Osteoblast (primary cell): Measurements from ENCODE around the gene LHFPL2. TPM values are rescaled to one million over a fixed set of nuclear protein-coding genes. Genes with fewer than 3 reads are reported as not detected.

Experiments used
- DNase-seq: peaks from one replicate; pipeline ENCODE4 v3.0.0; 2011; ENCODE audit warnings: low spot score, mixed read lengths; ENCODE audit not compliant: insufficient read length; ENCODE audit errors: missing footprints
- H2AFZ ChIP-seq: 2 replicates; pipeline ENCODE4 v1.6.0; 2011; ENCODE audit warnings: mild to moderate bottlenecking, low read length
- H3K27ac ChIP-seq: 2 replicates; pipeline ENCODE4 v1.5.1; 2011; ENCODE audit warnings: mild to moderate bottlenecking, low read depth, low read length, moderate library complexity
- H3K27me3 ChIP-seq: 2 replicates; pipeline ENCODE4 v1.6.0; 2012; ENCODE audit warnings: mild to moderate bottlenecking, control low read depth, inconsistent platforms, low read length, moderate library complexity; ENCODE audit not compliant: insufficient read depth
- H3K36me3 ChIP-seq: 2 replicates; pipeline ENCODE4 v1.5.1; 2011; ENCODE audit warnings: mild to moderate bottlenecking, low read length, control low read depth, moderate library complexity; ENCODE audit not compliant: insufficient read depth
- H3K4me1 ChIP-seq: 2 replicates; pipeline ENCODE4 v1.5.1; 2011; ENCODE audit warnings: mild to moderate bottlenecking, low read length, control low read depth, moderate library complexity; ENCODE audit not compliant: insufficient read depth
- H3K4me2 ChIP-seq: 2 replicates; pipeline ENCODE4 v1.6.0; 2011; ENCODE audit warnings: mild to moderate bottlenecking, low read length; ENCODE audit not compliant: insufficient read depth
- H3K4me3 ChIP-seq: fragments of 200-600 bp; sonication (generic); 3 replicates; pipeline ENCODE4 v1.5.1; 2012; ENCODE audit warnings: mild to moderate bottlenecking, low read length, inconsistent platforms; ENCODE audit not compliant: insufficient read depth
- H3K79me2 ChIP-seq: 2 replicates; pipeline ENCODE4 v1.6.0; 2012; ENCODE audit warnings: mild to moderate bottlenecking, low read length, control low read depth, inconsistent platforms; ENCODE audit not compliant: insufficient read depth
- H3K9me3 ChIP-seq: 2 replicates; pipeline ENCODE4 v1.5.1; 2011; ENCODE audit warnings: low read depth, low read length, control low read depth
- H4K20me1 ChIP-seq: 2 replicates; pipeline ENCODE4 v1.6.0; 2012; ENCODE audit warnings: mild to moderate bottlenecking, low read length, control low read depth; ENCODE audit not compliant: insufficient read depth
- CTCF ChIP-seq: IDR thresholded peaks from 2 replicates; pipeline ENCODE4 v1.5.1; 2011; ENCODE audit warnings: mild to moderate bottlenecking, low read depth, low read length, moderate library complexity; ENCODE audit errors: extremely low read depth
- total RNA-seq: library from RNA; depleted of rRNA; stranded (reverse); fragments of >200 nt; gene quantifications from 2 replicates; pipeline ENCODE4 v1.2.3, GENCODE V29; 2012

Gene LHFPL2
- total RNA-seq, 1 donor = 64.4 TPM

- peak overlapping the region; percentile 84 for H3K4me3 ChIP-seq
- peaks cover 54% of the 10 kb centered on the region for H3K79me2 ChIP-seq
- peak overlapping the region; percentile 70 for H2AFZ ChIP-seq
- no peaks in the 10 kb centered on the region for H3K36me3 ChIP-seq
- peak overlapping the region; percentile 89 for H3K27ac ChIP-seq
- peak; percentile 87 for DNase-seq
- peak overlapping the region; percentile 97 for H3K4me2 ChIP-seq
- no peak for TF ChIP-seq CTCF
- no peaks in the 10 kb centered on the region for H3K9me3 ChIP-seq
- peaks cover 26% of the 10 kb centered on the region for H3K4me1 ChIP-seq
- no peaks in the 10 kb centered on the region for H3K27me3 ChIP-seq
- no peaks in the 10 kb centered on the region for H4K20me1 ChIP-seq
These were observed 1.2 kb downstream of the LHFPL2 start for GRCh38 chr5:78647351-78647818.

GRCh38 chr5:78644741-78645300 is 3.8 kb downstream of the LHFPL2 start:
- no peak for TF ChIP-seq CTCF
- no peak overlapping the region for H3K4me3 ChIP-seq
- H3K9me3 ChIP-seq = no peaks in the 10 kb centered on the region
- H4K20me1 ChIP-seq = no peaks in the 10 kb centered on the region
- no peak overlapping the region for H3K27ac ChIP-seq
- H3K4me1 ChIP-seq = peaks cover 32% of the 10 kb centered on the region
- DNase-seq = no peak
- peaks cover 77% of the 10 kb centered on the region for H3K79me2 ChIP-seq
- no peak overlapping the region for H3K4me2 ChIP-seq
- no peaks in the 10 kb centered on the region for H3K36me3 ChIP-seq
- H2AFZ ChIP-seq = no peak overlapping the region
- H3K27me3 ChIP-seq = no peaks in the 10 kb centered on the region

GRCh38 chr5:78644129-78644528 is 4.4 kb downstream of the LHFPL2 start:
- Histone ChIP-seq H3K4me3 (no peak overlapping the region), H3K79me2 (peaks cover 80% of the 10 kb centered on the region), H3K4me2 (no peak overlapping the region), H3K4me1 (peaks cover 34% of the 10 kb centered on the region), H3K9me3 (no peaks in the 10 kb centered on the region), H4K20me1 (no peaks in the 10 kb centered on the region), H3K36me3 (no peaks in the 10 kb centered on the region), H2AFZ (no peak overlapping the region), H3K27ac (no peak overlapping the region), H3K27me3 (no peaks in the 10 kb centered on the region)
- DNase-seq = no peak
- no peak for TF ChIP-seq CTCF

- Histone ChIP-seq H3K27me3 (no peaks in the 10 kb centered on the region), H4K20me1 (peaks cover 1% of the 10 kb centered on the region), H3K4me3 (no peak overlapping the region), H3K4me1 (peaks cover 47% of the 10 kb centered on the region), H3K9me3 (no peaks in the 10 kb centered on the region), H2AFZ (no peak overlapping the region), H3K27ac (no peak overlapping the region), H3K4me2 (no peak overlapping the region), H3K79me2 (peaks cover 83% of the 10 kb centered on the region), H3K36me3 (no peaks in the 10 kb centered on the region)
- TF ChIP-seq CTCF = no peak
- DNase-seq = no peak
These were observed 5.9 kb downstream of the LHFPL2 start for GRCh38 chr5:78642701-78643100.
